HEK293 (cell line): ENCODE data around the gene BEST2.

Source experiments
- GFI1B ChIP-seq: fragments of 450-650 bp; formaldehyde crosslinking; IDR thresholded peaks from 2 replicates; pipeline ENCODE4 v1.5.1; 2016; ENCODE audit warnings: missing biosample characterization, missing genetic modification characterization
- IKZF3 ChIP-seq: fragments of 450-650 bp; IDR thresholded peaks from 2 replicates; pipeline ENCODE4 v1.5.0; 2018; ENCODE audit warnings: missing biosample characterization, mild to moderate bottlenecking, missing genetic modification characterization, moderate library complexity
- KLF10 ChIP-seq: fragments of 450-650 bp; IDR thresholded peaks from 2 replicates; pipeline ENCODE4 v1.5.1; 2018; ENCODE audit warnings: missing biosample characterization, mild to moderate bottlenecking, missing genetic modification characterization
- MYNN ChIP-seq: fragments of 450-650 bp; formaldehyde crosslinking; IDR thresholded peaks from 2 replicates; pipeline ENCODE4 v1.5.1; 2016; ENCODE audit warnings: missing biosample characterization, missing genetic modification characterization, borderline replicate concordance
- MZF1 ChIP-seq: fragments of 450-650 bp; formaldehyde crosslinking; IDR thresholded peaks from 2 replicates; pipeline ENCODE4 v1.5.1; 2017; ENCODE audit warnings: missing biosample characterization, missing genetic modification characterization, borderline replicate concordance
- REPIN1 ChIP-seq: fragments of 450-650 bp; formaldehyde crosslinking; IDR thresholded peaks from 2 replicates; pipeline ENCODE4 v1.5.1; 2017; ENCODE audit warnings: missing biosample characterization, missing genetic modification characterization, low read depth
- SETDB1 ChIP-seq: IDR thresholded peaks from one replicate; pipeline ENCODE4 v1.6.1; 2017; ENCODE audit warnings: mild to moderate bottlenecking, low read length, moderate library complexity, mixed read lengths; ENCODE audit not compliant: insufficient read length
- YY1 ChIP-seq: fragments of 450-650 bp; formaldehyde crosslinking; IDR thresholded peaks from 2 replicates; pipeline ENCODE4 v1.5.1; 2018; ENCODE audit warnings: missing biosample characterization, missing genetic modification characterization
- ZEB2 ChIP-seq: fragments of 450-650 bp; formaldehyde crosslinking; IDR thresholded peaks from 2 replicates; pipeline ENCODE4 v1.5.1; 2016; ENCODE audit warnings: missing biosample characterization, missing genetic modification characterization
- ZNF10 ChIP-seq: fragments of 450-650 bp; formaldehyde crosslinking; IDR thresholded peaks from 2 replicates; pipeline ENCODE4 v1.5.1; 2017; ENCODE audit warnings: missing biosample characterization, missing genetic modification characterization
- ZNF133 ChIP-seq: fragments of 450-650 bp; formaldehyde crosslinking; IDR thresholded peaks from 2 replicates; pipeline ENCODE4 v1.5.1; 2016; ENCODE audit warnings: missing biosample characterization, missing genetic modification characterization
- ZNF146 ChIP-seq: fragments of 450-650 bp; formaldehyde crosslinking; IDR thresholded peaks from 2 replicates; pipeline ENCODE4 v1.5.1; 2016; ENCODE audit warnings: missing biosample characterization, missing genetic modification characterization
- ZNF223 ChIP-seq: fragments of 450-650 bp; formaldehyde crosslinking; IDR thresholded peaks from 2 replicates; pipeline ENCODE4 v1.5.1; 2016; ENCODE audit warnings: missing biosample characterization, missing genetic modification characterization
- ZNF302 ChIP-seq: fragments of 450-650 bp; formaldehyde crosslinking; IDR thresholded peaks from 2 replicates; pipeline ENCODE4 v1.5.1; 2016; ENCODE audit warnings: missing biosample characterization, missing genetic modification characterization, low read depth
- ZNF354C ChIP-seq: fragments of 450-650 bp; formaldehyde crosslinking; IDR thresholded peaks from 2 replicates; pipeline ENCODE4 v1.5.1; 2016; ENCODE audit warnings: missing biosample characterization, missing genetic modification characterization, low read depth, borderline replicate concordance
- ZNF416 ChIP-seq: fragments of 450-650 bp; formaldehyde crosslinking; IDR thresholded peaks from 2 replicates; pipeline ENCODE4 v1.5.1; 2016; ENCODE audit warnings: missing biosample characterization, missing genetic modification characterization
- ZNF426 ChIP-seq: fragments of 450-650 bp; formaldehyde crosslinking; IDR thresholded peaks from 2 replicates; pipeline ENCODE4 v1.5.1; 2017; ENCODE audit warnings: missing biosample characterization, missing genetic modification characterization, mild to moderate bottlenecking, inconsistent platforms, moderate library complexity
- ZNF585B ChIP-seq: fragments of 450-650 bp; formaldehyde crosslinking; IDR thresholded peaks from 2 replicates; pipeline ENCODE4 v1.5.1; 2016; ENCODE audit warnings: missing biosample characterization, missing genetic modification characterization
- ZNF626 ChIP-seq: fragments of 450-650 bp; sonication (Bioruptor Pico); formaldehyde crosslinking; IDR thresholded peaks from 2 replicates; pipeline ENCODE4 v1.5.1; 2018; ENCODE audit warnings: missing biosample characterization, missing genetic modification characterization, inconsistent platforms
- ZNF629 ChIP-seq: fragments of 450-650 bp; formaldehyde crosslinking; IDR thresholded peaks from 2 replicates; pipeline ENCODE4 v1.5.1; 2017; ENCODE audit warnings: missing biosample characterization, missing genetic modification characterization
- ZNF692 ChIP-seq: fragments of 450-650 bp; formaldehyde crosslinking; IDR thresholded peaks from 2 replicates; pipeline ENCODE4 v1.5.1; 2016; ENCODE audit warnings: missing biosample characterization, missing genetic modification characterization
- ZNF701 ChIP-seq: fragments of 450-650 bp; formaldehyde crosslinking; IDR thresholded peaks from 2 replicates; pipeline ENCODE4 v1.5.1; 2016; ENCODE audit warnings: missing biosample characterization, missing genetic modification characterization
- ZSCAN16 ChIP-seq: fragments of 450-650 bp; formaldehyde crosslinking; IDR thresholded peaks from 2 replicates; pipeline ENCODE4 v1.5.1; 2016; ENCODE audit warnings: missing biosample characterization, missing genetic modification characterization
- ZSCAN23 ChIP-seq: fragments of 450-650 bp; formaldehyde crosslinking; IDR thresholded peaks from 2 replicates; pipeline ENCODE4 v1.5.1; 2016; ENCODE audit warnings: missing biosample characterization, missing genetic modification characterization
- ZSCAN5A ChIP-seq: fragments of 450-650 bp; formaldehyde crosslinking; IDR thresholded peaks from 2 replicates; pipeline ENCODE4 v1.5.1; 2016; ENCODE audit warnings: missing biosample characterization, missing genetic modification characterization
- TF ChIP-seq, protein P1 (sequence below): fragments of 450-650 bp; formaldehyde crosslinking; IDR thresholded peaks from 2 replicates; pipeline ENCODE4 v1.5.1; 2017; ENCODE audit warnings: missing biosample characterization, mild to moderate bottlenecking, missing genetic modification characterization, moderate library complexity
- TF ChIP-seq, protein P2 (sequence below): fragments of 450-650 bp; formaldehyde crosslinking; IDR thresholded peaks from 2 replicates; pipeline ENCODE4 v1.5.1; 2017; ENCODE audit warnings: missing biosample characterization, missing genetic modification characterization
- TF ChIP-seq, protein P3 (sequence below): fragments of 450-650 bp; formaldehyde crosslinking; IDR thresholded peaks from 2 replicates; pipeline ENCODE4 v1.5.1; 2016; ENCODE audit warnings: missing biosample characterization, missing genetic modification characterization
- TF ChIP-seq, protein P4 (sequence below): fragments of 450-650 bp; formaldehyde crosslinking; IDR thresholded peaks from 2 replicates; pipeline ENCODE4 v1.5.1; 2016; ENCODE audit warnings: missing biosample characterization, missing genetic modification characterization

BEST2 gene

DNA sequence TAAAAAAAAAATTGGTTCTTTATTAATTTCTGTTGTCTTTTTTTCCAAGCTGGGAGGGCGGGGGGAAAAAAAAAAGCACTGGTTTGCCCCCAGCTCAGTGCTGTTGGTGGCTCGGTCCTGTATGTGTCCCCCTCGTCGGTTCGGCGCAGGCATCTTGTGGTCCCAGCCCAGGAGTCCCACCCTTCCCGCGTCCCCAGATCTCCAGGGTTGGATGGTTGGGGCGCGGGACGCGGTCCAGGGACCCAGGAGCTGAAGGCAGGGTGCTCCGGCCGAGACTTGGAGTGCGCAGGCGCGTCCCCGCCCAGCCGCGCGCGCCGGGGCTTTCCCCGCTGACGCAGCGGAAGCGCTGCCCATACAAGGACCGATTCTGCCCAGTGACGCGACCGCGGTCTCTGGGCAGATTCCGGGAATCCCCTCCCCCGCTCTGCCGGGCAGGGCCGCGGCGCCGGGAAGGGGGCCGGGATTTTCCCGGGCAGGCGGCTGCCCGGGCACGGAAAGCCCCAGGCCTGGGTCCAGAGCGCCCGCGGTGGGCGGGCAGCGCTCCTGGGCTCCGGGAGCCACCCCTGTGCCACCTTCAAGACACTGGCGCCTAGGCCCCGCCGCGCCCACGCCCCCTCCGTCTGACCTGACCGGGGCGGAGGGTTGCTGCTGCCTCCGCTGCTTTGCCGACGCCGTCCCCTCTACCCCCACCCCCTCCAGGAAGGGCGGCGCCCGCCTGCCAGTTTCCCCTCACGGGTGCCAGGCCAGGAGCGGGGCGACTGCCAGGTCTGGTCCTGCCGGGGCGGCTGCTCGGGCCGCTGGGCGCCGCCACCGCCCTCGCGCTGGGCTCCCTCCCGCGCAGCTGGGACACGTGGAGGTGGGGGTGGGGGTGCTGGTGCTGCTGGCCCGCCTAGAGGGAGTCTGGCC lies 42.0 kb downstream of the BEST2 start (continued):
- TF ChIP-seq KLF10 (tag by site-specific recombination) (peak; percentile 83), ZNF629 (tag by site-specific recombination) (peak; percentile 80), ZNF133 (no peak), SETDB1 (no peak), ZNF626 (no peak), ZSCAN5A (tag by site-specific recombination) (no peak), IKZF3 (tag by site-specific recombination) (peak; percentile 90), MYNN (no peak), ZNF146 (tag by site-specific recombination) (no peak), ZSCAN16 (tag by site-specific recombination) (no peak), ZNF302 (tag by site-specific recombination) (no peak), YY1 (tag by site-specific recombination) (no peak), ZNF692 (peak; percentile 63; the same call in 1 of the 2 replicates), ZNF426 (tag by site-specific recombination) (no peak), ZNF10 (tag by site-specific recombination) (no peak), ZNF223 (0 out of 2 replicates have a peak, but pooled peaks have one; percentile 32), ZNF416 (tag by site-specific recombination) (no peak), REPIN1 (no peak; the same call in 1 of the 2 replicates), ZSCAN23 (tag by site-specific recombination) (no peak), ZNF585B (no peak), ZEB2 (tag by site-specific recombination) (peak; percentile 68; the same call in 1 of the 2 replicates), ZNF354C (tag by site-specific recombination) (no peak), ZNF701 (no peak), GFI1B (tag by site-specific recombination) (no peak), MZF1 (tag by site-specific recombination) (no peak)
- TF ChIP-seq, protein P1, sequence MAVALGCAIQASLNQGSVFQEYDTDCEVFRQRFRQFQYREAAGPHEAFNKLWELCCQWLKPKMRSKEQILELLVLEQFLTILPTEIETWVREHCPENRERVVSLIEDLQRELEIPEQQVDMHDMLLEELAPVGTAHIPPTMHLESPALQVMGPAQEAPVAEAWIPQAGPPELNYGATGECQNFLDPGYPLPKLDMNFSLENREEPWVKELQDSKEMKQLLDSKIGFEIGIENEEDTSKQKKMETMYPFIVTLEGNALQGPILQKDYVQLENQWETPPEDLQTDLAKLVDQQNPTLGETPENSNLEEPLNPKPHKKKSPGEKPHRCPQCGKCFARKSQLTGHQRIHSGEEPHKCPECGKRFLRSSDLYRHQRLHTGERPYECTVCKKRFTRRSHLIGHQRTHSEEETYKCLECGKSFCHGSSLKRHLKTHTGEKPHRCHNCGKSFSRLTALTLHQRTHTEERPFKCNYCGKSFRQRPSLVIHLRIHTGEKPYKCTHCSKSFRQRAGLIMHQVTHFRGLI (tag by site-specific recombination): peak; percentile 48; the same call in 1 of the 2 replicates
- TF ChIP-seq, protein P2, sequence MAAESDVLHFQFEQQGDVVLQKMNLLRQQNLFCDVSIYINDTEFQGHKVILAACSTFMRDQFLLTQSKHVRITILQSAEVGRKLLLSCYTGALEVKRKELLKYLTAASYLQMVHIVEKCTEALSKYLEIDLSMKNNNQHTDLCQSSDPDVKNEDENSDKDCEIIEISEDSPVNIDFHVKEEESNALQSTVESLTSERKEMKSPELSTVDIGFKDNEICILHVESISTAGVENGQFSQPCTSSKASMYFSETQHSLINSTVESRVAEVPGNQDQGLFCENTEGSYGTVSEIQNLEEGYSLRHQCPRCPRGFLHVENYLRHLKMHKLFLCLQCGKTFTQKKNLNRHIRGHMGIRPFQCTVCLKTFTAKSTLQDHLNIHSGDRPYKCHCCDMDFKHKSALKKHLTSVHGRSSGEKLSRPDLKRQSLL: peak; percentile 32; the same call in 1 of the 2 replicates
- TF ChIP-seq, protein P3, sequence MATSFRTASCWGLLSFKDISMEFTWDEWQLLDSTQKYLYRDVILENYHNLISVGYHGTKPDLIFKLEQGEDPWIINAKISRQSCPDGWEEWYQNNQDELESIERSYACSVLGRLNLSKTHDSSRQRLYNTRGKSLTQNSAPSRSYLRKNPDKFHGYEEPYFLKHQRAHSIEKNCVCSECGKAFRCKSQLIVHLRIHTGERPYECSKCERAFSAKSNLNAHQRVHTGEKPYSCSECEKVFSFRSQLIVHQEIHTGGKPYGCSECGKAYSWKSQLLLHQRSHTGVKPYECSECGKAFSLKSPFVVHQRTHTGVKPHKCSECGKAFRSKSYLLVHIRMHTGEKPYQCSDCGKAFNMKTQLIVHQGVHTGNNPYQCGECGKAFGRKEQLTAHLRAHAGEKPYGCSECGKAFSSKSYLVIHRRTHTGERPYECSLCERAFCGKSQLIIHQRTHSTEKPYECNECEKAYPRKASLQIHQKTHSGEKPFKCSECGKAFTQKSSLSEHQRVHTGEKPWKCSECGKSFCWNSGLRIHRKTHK (tag by site-specific recombination): no peak
- TF ChIP-seq, protein P4, sequence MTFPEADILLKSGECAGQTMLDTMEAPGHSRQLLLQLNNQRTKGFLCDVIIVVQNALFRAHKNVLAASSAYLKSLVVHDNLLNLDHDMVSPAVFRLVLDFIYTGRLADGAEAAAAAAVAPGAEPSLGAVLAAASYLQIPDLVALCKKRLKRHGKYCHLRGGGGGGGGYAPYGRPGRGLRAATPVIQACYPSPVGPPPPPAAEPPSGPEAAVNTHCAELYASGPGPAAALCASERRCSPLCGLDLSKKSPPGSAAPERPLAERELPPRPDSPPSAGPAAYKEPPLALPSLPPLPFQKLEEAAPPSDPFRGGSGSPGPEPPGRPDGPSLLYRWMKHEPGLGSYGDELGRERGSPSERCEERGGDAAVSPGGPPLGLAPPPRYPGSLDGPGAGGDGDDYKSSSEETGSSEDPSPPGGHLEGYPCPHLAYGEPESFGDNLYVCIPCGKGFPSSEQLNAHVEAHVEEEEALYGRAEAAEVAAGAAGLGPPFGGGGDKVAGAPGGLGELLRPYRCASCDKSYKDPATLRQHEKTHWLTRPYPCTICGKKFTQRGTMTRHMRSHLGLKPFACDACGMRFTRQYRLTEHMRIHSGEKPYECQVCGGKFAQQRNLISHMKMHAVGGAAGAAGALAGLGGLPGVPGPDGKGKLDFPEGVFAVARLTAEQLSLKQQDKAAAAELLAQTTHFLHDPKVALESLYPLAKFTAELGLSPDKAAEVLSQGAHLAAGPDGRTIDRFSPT (tag by site-specific recombination): peak; percentile 96
